Stimulated activated naive CD8-positive, alpha-beta T cell treated with anti-CD3 and anti-CD28 coated beads, Interleukin-15, Interleukin-2, amounts not matched to agents 100 ng/mL and 50 ng/mL, for 24 hours (primary cell): ENCODE measurements around the gene TNFRSF25.
"Not testable (repeated sequence)": the region's sequence is repeated elsewhere in the genome, so short reads cannot be mapped to it uniquely, and the experiment has no call there.

Experiments
- H3K27ac Mint-ChIP-seq: one replicate; pipeline ENCODE4 v1.8.0; 2021; ENCODE audit warnings: mild to moderate bottlenecking, mixed read lengths
- H3K27me3 Mint-ChIP-seq: one replicate; pipeline ENCODE4 v1.8.0; 2021; ENCODE audit warnings: mixed read lengths
- H3K36me3 Mint-ChIP-seq: one replicate; pipeline ENCODE4 v1.8.0; 2021; ENCODE audit warnings: low read depth, mixed read lengths
- H3K4me1 Mint-ChIP-seq: one replicate; pipeline ENCODE4 v1.8.0; 2021; ENCODE audit warnings: low read depth, mixed read lengths
- H3K4me3 Mint-ChIP-seq: one replicate; pipeline ENCODE4 v1.8.0; 2021; ENCODE audit warnings: mild to moderate bottlenecking, mixed read lengths
- H3K9me3 Mint-ChIP-seq: one replicate; pipeline ENCODE4 v1.8.0; 2021; ENCODE audit warnings: mixed read lengths

TNFRSF25 gene

GRCh38 chr1:6461051-6461530 lies 4.9 kb downstream of the TNFRSF25 start:
- H3K4me3 Mint-ChIP-seq = peak overlapping the region; percentile 66
- H3K27ac Mint-ChIP-seq = peak overlapping the region; percentile 61
- H3K27me3 Mint-ChIP-seq = peaks cover 11% of the 10 kb centered on the region
- H3K4me1 Mint-ChIP-seq = peaks cover 51% of the 10 kb centered on the region
- peaks cover 25% of the 10 kb centered on the region for H3K36me3 Mint-ChIP-seq
- no peaks in the 10 kb centered on the region for H3K9me3 Mint-ChIP-seq

DNA sequence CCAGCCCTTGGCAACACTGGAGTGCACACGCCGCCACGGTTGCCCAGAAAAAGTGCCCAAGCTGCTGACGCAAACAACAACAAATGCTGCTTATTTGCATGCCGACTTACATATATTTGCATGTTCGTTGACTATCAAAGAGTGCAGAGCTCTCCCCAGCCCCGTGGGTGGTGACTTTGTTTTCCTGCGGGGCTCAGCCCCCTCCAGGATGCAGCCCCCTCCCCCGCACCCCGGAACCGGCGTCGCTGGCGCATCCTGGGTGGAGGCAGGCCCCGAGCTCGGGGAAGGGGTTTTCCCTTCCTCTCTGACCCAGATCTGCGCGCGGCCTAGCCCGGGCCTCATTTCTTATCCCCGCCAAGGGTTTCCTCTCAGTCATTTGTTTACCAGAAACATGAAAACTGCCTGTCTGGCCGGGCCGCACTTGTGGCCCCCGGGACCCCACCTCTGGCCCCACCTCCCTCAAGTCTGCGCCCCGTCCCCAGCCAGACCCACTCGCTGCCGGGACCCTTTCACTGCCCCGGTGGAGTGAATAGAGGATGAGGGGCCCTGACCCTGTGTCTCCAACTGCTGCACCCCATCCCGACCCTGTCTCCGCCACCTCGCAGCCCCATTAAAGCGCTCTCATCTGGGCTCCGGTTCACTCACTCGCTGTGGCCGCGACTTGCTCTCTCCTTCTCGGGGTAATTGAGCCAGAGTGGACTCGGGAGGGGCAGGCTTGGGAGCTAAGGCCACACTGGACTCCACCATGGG lies 5.5 kb downstream of the TNFRSF25 start:
- Mint-ChIP-seq H3K4me3 (peak overlapping the region; percentile 66), H3K4me1 (peaks cover 51% of the 10 kb centered on the region), H3K27me3 (peaks cover 11% of the 10 kb centered on the region), H3K27ac (peak overlapping the region; percentile 61), H3K36me3 (peaks cover 25% of the 10 kb centered on the region), H3K9me3 (no peaks in the 10 kb centered on the region)

DNA sequence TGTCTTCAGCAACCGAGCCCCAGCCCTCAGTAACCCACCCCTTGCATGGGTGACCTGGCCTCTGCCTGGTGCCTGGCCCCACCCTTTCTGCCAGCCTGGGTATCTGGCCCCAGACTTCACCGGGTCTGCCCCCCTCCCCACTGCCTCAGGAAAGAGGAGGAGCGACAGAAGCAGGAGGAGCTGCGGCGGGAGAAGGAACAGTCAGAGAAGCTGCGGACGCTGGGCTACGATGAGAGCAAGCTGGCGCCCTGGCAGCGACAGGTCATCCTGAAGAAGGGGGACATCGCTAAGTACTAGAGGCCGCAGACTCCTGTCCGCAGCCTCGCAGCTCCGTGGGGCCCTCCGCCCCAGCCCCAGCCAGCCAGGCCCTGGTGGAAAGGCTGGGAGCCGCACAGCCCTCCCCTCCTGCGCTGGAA lies 6.1 kb downstream of the TNFRSF25 start:
- H3K9me3 Mint-ChIP-seq = no peaks in the 10 kb centered on the region
- H3K4me1 Mint-ChIP-seq = peaks cover 51% of the 10 kb centered on the region
- peaks cover 25% of the 10 kb centered on the region for H3K36me3 Mint-ChIP-seq
- H3K27me3 Mint-ChIP-seq = peaks cover 11% of the 10 kb centered on the region
- H3K27ac Mint-ChIP-seq = peak overlapping the region; percentile 78
- H3K4me3 Mint-ChIP-seq = peak overlapping the region; percentile 37

DNA sequence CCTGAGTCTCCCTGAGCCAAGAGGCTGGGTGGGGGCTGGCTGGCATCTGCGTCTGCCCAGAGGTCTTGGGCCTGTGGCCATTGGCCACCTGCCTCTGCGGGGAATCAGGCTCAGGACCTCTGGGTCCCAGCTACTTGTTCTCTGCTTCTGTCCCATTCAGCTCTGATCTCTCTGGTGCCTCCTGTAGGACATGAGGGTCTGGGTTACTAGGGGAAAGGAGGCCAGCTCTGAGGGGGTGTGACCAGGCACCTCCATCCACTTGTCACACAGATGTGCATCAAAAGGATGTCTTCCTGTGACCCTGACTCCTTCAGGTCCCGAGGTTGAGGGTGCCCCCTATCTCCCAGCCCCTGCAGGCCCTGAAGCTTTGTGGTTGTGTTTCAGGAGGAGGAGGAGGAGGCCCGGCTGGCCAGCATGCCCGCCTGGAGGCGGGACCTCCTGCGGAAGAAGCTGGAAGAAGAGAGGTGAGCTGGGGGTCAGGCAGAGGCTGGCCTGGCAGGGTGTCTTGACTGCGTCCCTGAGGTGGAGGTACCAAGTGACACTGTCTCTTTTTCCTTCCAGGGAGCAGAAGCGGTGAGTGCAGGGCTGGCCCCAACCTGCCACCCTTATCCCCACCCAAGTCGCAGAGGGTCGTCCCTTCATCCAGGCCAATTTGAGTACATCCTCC lies 9.0 kb downstream of the TNFRSF25 start:
- no peaks in the 10 kb centered on the region for H3K9me3 Mint-ChIP-seq
- H3K36me3 Mint-ChIP-seq = no peaks in the 10 kb centered on the region
- no peak overlapping the region for H3K4me3 Mint-ChIP-seq
- H3K27me3 Mint-ChIP-seq = peaks cover 23% of the 10 kb centered on the region
- H3K27ac Mint-ChIP-seq = no peak overlapping the region
- H3K4me1 Mint-ChIP-seq = peaks cover 30% of the 10 kb centered on the region

DNA sequence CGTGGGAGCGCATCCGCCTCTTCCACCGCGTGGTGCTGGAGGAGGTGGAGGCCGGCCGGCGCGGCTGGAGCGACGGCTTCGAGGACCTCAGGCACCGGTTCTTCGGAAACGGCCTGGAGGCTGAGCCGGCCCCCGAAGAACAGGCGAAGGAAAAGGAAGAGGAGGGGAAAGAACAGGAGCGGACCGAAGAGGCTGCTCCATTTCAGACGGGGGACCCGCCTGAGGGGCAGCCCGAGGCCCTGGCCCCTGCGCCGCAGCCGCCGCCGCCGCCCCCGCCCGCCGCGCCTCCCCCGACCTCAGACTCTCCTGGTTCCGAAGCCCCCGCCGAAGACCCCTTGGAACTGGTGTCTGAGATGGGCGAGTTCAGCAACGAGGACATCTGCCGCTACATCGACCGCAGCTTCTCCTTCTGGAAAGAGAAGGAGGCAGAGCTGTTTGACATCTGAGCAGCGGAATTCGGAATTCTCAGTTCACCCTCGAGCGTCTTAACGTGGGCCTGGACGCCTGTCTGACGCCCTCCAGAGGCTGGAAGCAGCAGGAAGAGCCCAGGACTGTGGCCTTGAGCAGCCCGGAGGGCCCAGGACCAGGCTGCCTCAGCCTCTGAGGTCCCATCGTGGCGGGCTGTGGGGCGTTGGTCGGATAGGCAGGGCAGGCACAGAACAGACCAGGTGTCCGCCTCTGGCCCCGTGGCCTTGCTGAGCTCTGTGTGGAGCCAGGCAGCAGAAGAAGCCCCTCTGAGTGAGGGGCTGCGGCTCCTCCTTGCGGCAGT lies 10.0 kb downstream of the TNFRSF25 start:
- H3K36me3 Mint-ChIP-seq, H3K27ac Mint-ChIP-seq, H3K9me3 Mint-ChIP-seq, H3K4me3 Mint-ChIP-seq: not testable (repeated sequence)
- peaks cover 23% of the 10 kb centered on the region for H3K4me1 Mint-ChIP-seq
- peaks cover 25% of the 10 kb centered on the region for H3K27me3 Mint-ChIP-seq

DNA sequence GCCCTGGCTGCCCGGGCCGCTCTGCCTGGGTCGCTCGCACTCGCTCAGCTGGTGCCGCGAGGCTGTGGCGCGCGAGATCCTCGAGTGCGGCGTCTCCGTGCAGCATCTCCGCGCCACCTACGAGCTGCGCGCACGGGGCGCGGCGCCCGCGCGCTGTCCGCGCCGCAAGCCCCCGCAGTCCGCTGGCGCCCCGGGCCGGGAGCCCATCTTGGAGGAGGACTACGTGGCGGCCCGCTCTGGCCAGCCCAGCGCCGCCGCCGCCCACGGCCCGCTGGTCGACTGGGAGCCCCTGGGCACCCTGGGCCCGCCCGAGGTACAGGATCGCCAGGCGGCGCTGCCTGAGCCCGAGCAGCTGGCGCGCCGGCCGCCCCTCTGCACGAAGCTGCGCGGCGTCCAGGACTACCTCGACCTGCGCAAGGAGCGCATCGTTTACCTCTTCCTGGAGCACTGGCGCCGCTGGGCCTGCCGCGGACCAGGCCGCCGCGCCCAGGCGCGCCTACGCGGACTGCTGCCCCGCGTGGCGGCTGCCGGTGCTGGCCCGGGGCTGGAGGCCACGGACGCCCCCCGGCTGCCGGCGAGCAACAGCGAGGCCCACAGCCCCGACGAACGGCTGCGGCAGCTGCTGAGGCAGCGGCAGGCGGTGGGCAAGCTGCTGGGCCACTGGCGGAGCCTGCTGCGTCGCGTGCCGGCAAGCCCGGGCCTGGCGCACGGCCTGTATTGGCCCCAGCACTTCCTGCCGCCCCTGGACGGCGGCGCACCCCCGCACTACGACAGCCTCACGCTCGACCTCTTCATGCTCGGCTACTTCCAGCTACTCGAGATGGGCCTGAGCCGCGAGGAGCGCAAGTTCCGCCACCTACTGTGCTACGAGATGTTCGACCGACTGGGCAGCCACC lies 10.9 kb downstream of the TNFRSF25 start:
- Mint-ChIP-seq H3K9me3 (no peaks in the 10 kb centered on the region), H3K27ac (no peak overlapping the region), H3K4me3 (no peak overlapping the region), H3K27me3 (peaks cover 32% of the 10 kb centered on the region), H3K36me3 (no peaks in the 10 kb centered on the region), H3K4me1 (peaks cover 14% of the 10 kb centered on the region)

GRCh38 chr1:6453895-6454855 lies 11.8 kb downstream of the TNFRSF25 start:
- not testable (repeated sequence) for H3K27ac Mint-ChIP-seq, H3K9me3 Mint-ChIP-seq, H3K4me3 Mint-ChIP-seq, H3K36me3 Mint-ChIP-seq
- Mint-ChIP-seq H3K4me1 (peaks cover 11% of the 10 kb centered on the region), H3K27me3 (peaks cover 40% of the 10 kb centered on the region)

GRCh38 chr1:6450943-6451373 lies 15.0 kb downstream of the TNFRSF25 start:
- Mint-ChIP-seq H3K27me3 (peaks cover 36% of the 10 kb centered on the region), H3K4me1 (peaks cover 13% of the 10 kb centered on the region), H3K27ac (no peak overlapping the region), H3K36me3 (no peaks in the 10 kb centered on the region), H3K4me3 (no peak overlapping the region), H3K9me3 (no peaks in the 10 kb centered on the region)

DNA sequence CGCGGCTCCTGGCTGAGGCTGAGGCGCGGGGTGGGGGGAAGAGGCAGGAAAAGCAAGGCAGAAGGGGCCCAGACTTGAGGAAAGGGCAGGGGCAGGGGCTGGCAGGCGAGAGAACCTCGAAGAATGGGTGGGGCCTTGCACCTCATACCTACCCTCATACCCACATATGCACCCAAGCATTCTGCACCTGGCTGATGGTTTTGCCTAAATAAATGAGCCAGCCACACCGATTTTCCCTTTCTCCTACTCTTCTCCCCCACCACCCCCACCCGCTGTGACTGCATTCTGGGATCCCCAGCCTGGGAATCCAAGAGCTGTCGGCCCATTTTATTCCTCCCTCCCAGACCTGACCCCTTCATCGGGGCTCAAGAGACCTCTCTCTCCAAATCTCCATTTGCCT lies 15.5 kb downstream of the TNFRSF25 start:
- not testable (repeated sequence) for H3K36me3 Mint-ChIP-seq, H3K9me3 Mint-ChIP-seq, H3K27ac Mint-ChIP-seq, H3K4me3 Mint-ChIP-seq
- Mint-ChIP-seq H3K27me3 (peaks cover 36% of the 10 kb centered on the region), H3K4me1 (peaks cover 13% of the 10 kb centered on the region)

- Mint-ChIP-seq H3K4me3 (no peak overlapping the region), H3K4me1 (peaks cover 13% of the 10 kb centered on the region), H3K27ac (no peak overlapping the region), H3K9me3 (no peaks in the 10 kb centered on the region), H3K27me3 (peaks cover 37% of the 10 kb centered on the region), H3K36me3 (no peaks in the 10 kb centered on the region)
Observed at GRCh38 chr1:6450005-6450450, 15.9 kb downstream of the TNFRSF25 start.

DNA sequence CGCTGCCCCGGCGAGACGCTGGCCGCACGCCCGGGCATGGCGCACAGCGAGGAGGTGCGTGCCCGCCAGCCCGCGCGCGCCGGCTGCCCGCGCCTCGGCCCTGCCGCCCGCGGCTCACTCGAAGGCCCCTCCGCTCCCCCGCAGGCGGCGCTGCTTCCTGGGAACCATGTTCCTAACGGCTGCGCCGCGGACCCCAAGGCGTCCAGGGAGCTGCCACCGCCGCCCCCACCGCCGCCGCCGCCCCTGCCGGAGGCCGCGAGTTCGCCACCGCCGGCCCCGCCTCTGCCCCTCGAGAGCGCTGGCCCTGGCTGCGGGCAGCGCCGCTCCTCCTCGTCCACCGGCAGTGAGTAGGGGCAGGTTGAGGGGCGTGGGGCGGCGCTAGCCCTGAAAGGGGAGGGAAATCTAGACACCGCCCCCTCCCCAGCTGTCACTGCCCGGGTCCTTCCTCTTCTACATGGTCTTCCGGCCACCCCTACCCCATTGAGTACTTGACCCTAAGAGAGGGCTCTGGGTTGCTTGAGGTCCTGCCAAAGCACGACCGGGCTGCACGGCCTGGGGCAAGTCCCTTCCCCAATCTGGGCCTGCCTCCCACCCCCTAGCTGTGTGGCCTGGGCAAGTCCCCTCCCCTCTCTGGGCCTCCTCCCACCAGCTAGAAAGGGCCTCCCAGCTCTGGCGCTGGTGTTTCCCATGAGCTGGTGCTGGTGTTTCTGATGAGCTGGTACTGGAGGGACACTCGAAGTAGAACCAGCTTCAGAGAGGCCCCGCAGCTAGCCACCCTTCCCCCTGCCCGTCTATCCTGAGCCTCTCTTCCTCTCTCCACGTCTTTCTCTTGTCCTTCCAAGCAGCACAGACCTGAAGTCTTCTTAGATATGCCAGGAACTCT lies 17.0 kb downstream of the TNFRSF25 start:
- H3K27ac Mint-ChIP-seq = no peak overlapping the region
- no peaks in the 10 kb centered on the region for H3K36me3 Mint-ChIP-seq
- no peak overlapping the region for H3K4me3 Mint-ChIP-seq
- peaks cover 44% of the 10 kb centered on the region for H3K27me3 Mint-ChIP-seq
- peaks cover 13% of the 10 kb centered on the region for H3K4me1 Mint-ChIP-seq
- no peaks in the 10 kb centered on the region for H3K9me3 Mint-ChIP-seq

DNA sequence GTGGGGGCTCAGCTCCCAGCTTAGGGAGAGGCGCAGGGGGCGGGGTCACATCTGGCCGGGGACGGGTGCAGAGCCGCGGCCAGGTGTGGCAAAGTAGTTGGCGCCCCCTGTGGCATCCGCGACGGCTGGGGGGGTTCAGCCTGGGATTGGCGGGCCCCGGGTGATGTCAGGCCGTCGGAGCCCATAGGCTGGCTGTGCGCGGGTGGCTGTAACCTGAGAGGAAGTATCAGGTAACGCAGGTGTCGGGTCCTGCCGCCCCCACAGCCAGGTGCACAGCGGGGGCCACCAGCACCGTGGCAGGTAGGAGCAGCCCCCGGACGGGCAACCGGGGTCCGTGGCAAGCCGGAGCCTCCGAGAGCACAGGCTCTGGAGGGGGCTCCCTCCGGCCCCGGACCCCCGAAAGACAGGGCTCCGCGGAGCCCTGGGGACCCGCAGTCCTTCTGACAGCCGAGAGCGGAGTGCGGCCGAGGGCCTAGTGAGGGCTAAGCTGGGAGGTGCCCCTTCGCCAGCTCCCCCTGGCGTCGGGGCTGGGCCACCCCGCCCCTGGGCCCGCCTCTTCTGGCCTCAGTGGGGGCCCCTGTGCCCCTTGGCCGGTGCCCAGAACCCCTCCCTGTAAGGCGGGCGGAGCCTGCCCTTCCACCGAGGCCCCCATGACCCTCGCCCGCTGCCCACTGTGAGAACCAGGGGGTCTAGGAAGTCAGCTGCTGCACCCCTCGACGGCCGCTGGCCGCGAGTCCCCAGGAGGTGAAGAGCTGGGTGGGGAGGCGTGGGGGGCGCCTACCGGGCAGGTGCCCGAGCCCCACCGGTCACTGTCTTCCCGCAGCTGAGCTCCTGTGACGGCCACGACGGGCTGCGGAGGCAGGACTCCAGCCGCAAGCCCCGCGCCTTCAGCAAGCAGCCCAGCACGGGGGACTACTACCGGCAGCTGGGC lies 17.9 kb downstream of the TNFRSF25 start:
- H3K9me3 Mint-ChIP-seq = no peaks in the 10 kb centered on the region
- H3K4me1 Mint-ChIP-seq = peaks cover 8% of the 10 kb centered on the region
- H3K27ac Mint-ChIP-seq = no peak overlapping the region
- no peak overlapping the region for H3K4me3 Mint-ChIP-seq
- peaks cover 35% of the 10 kb centered on the region for H3K27me3 Mint-ChIP-seq
- no peaks in the 10 kb centered on the region for H3K36me3 Mint-ChIP-seq
